H1 (cell line): Measurements from ENCODE around the gene SLCO4A1. TPM values are rescaled to one million over a fixed set of nuclear protein-coding genes. Genes with fewer than 3 reads are reported as not detected.

ENCODE experiments used
- CTCF ChIA-PET: fragments of 300-600 bp; sonication (Branson Sonifier 250); formaldehyde crosslinking; loops from one replicate; lab custom pipeline; 2021; ENCODE audit not compliant: partially characterized antibody; lab: Charles Lee
- POLR2A ChIA-PET: fragments of 300-600 bp; sonication (Branson Sonifier 250); formaldehyde crosslinking; loops from one replicate; lab custom pipeline; 2021; ENCODE audit warnings: inconsistent platforms; ENCODE audit not compliant: partially characterized antibody; lab: Charles Lee
- DNase-seq, 2 experiments: peaks; one replicate each; pipeline versions ENCODE4 v3.0.0 to v3.0.0-alpha.2; 2010 to 2022; ENCODE audit warnings: low spot score in 2 of 2, low read depth in 1 of 2, mixed read lengths in 1 of 2
- FAIRE-seq: peaks from 2 replicates; lab custom pipeline; 2011; peaks lifted over from hg19 to GRCh38; lab: Jason Lieb, UNC
- H2AFZ ChIP-seq: 2 replicates; pipeline ENCODE4 v1.8.1; 2012; ENCODE audit warnings: low read length, inconsistent platforms
- H2AK5ac ChIP-seq: 2 replicates; pipeline ENCODE4 v1.6.1; 2013; ENCODE audit warnings: low read depth, low read length
- H2BK120ac ChIP-seq: replicated peaks from 2 replicates; pipeline ENCODE3; 2013; ENCODE audit warnings: low read depth, low read length, inconsistent platforms
- H2BK12ac ChIP-seq: 2 replicates; pipeline ENCODE4 v1.6.1; 2013; ENCODE audit warnings: low read depth, low read length
- H2BK15ac ChIP-seq: 2 replicates; pipeline ENCODE4 v1.6.1; 2013; ENCODE audit warnings: low read length
- H2BK20ac ChIP-seq: 2 replicates; pipeline ENCODE4 v1.6.1; 2013; ENCODE audit warnings: low read length
- H2BK5ac ChIP-seq: 2 replicates; pipeline ENCODE4 v1.6.1; 2013; ENCODE audit warnings: low read depth, low read length
- H3K14ac ChIP-seq: 2 replicates; pipeline ENCODE4 v1.6.1; 2013; ENCODE audit warnings: inconsistent platforms; ENCODE audit not compliant: insufficient read length
- H3K18ac ChIP-seq: 2 replicates; pipeline ENCODE4 v1.6.1; 2013; ENCODE audit warnings: low read length; ENCODE audit errors: extremely low read depth
- H3K23ac ChIP-seq: 2 replicates; pipeline ENCODE4 v1.6.1; 2013; ENCODE audit warnings: inconsistent platforms; ENCODE audit not compliant: insufficient read length
- H3K23me2 ChIP-seq: 2 replicates; pipeline ENCODE4 v1.6.1; 2013; ENCODE audit warnings: low read depth, low read length
- H3K27ac ChIP-seq: 2 replicates; pipeline ENCODE4 v1.6.1; 2011; ENCODE audit warnings: low read depth, low read length, inconsistent platforms
- H3K27me3 ChIP-seq, 4 experiments: replicated peaks in 1 of 4; 1 replicate in 1 of 4; 2 replicates in 3 of 4; pipeline versions ENCODE4 v1.6.1 to v1.8.1; 2011 to 2013; ENCODE audit warnings: low read length in 3 of 4, mild to moderate bottlenecking in 3 of 4, inconsistent platforms in 2 of 4, mixed read lengths in 2 of 4, moderate library complexity in 1 of 4; ENCODE audit not compliant: control insufficient read depth in 3 of 4, insufficient read depth in 3 of 4; ENCODE audit errors: extremely low read depth in 1 of 4
- H3K36me3 ChIP-seq, 4 experiments: 2 replicates each; pipeline versions ENCODE4 v1.6.1 to v1.8.1; 2011 to 2013; ENCODE audit warnings: mild to moderate bottlenecking in 4 of 4, low read length in 3 of 4, moderate library complexity in 2 of 4, control low read depth in 1 of 4, inconsistent platforms in 1 of 4; ENCODE audit not compliant: insufficient read depth in 4 of 4, control insufficient read depth in 2 of 4
- H3K4ac ChIP-seq: replicated peaks from 2 replicates; pipeline ENCODE3; 2013; ENCODE audit warnings: low read length, low read depth, mixed read lengths, inconsistent platforms; ENCODE audit not compliant: insufficient read length
- H3K4me1 ChIP-seq, 4 experiments: replicated peaks in 1 of 4; 1 replicate in 1 of 4; 2 replicates in 3 of 4; pipeline versions ENCODE4 v1.6.1 to v1.8.1; 2011 to 2013; ENCODE audit warnings: low read length in 3 of 4, inconsistent platforms in 2 of 4, mixed read lengths in 1 of 4; ENCODE audit not compliant: insufficient read depth in 4 of 4, control insufficient read depth in 3 of 4
- H3K4me2 ChIP-seq, 2 experiments: 2 replicates each; pipeline versions ENCODE4 v1.6.1 to v1.8.1; 2011 to 2013; ENCODE audit warnings: low read depth in 2 of 2, low read length in 2 of 2, control low read depth in 1 of 2, inconsistent platforms in 1 of 2, mild to moderate bottlenecking in 1 of 2; ENCODE audit not compliant: insufficient read depth in 1 of 2
- H3K4me3 ChIP-seq, 4 experiments: fragments of 200-600, 300-600 bp in 1 of 4; sonication (generic), shearing (Covaris generic), sonication (Bioruptor Twin) in 1 of 4; 2 replicates each; pipeline versions ENCODE4 v1.5.1 to v1.8.1; 2011 to 2016; ENCODE audit warnings: low read length in 4 of 4, low read depth in 3 of 4, control low read depth in 2 of 4, inconsistent platforms in 2 of 4, mild to moderate bottlenecking in 2 of 4, mixed read lengths in 1 of 4, moderate library complexity in 1 of 4; ENCODE audit not compliant: insufficient read depth in 2 of 4; ENCODE audit errors: extremely low read depth in 1 of 4
- H3K56ac ChIP-seq: replicated peaks from 2 replicates; pipeline ENCODE3; 2013; ENCODE audit warnings: low read depth, mild to moderate bottlenecking, mixed read lengths, low read length, inconsistent platforms; ENCODE audit not compliant: insufficient read length
- H3K79me1 ChIP-seq: 2 replicates; pipeline ENCODE4 v1.6.1; 2013; ENCODE audit warnings: low read depth, low read length, control low read depth
- H3K79me2 ChIP-seq, 2 experiments: 2 replicates each; pipeline versions ENCODE4 v1.6.1 to v1.8.1; 2012 to 2013; ENCODE audit warnings: low read length in 2 of 2, mild to moderate bottlenecking in 2 of 2, inconsistent platforms in 1 of 2; ENCODE audit not compliant: insufficient read depth in 2 of 2, control insufficient read depth in 1 of 2
- H3K9ac ChIP-seq, 4 experiments: replicated peaks in 1 of 4; 1 replicate in 1 of 4; 2 replicates in 3 of 4; pipeline versions ENCODE4 v1.6.1 to v1.8.1; 2011 to 2013; ENCODE audit warnings: low read depth in 3 of 4, low read length in 3 of 4, control low read depth in 2 of 4, mild to moderate bottlenecking in 2 of 4, moderate library complexity in 2 of 4, inconsistent platforms in 1 of 4; ENCODE audit errors: extremely low read depth in 1 of 4
- H3K9me3 ChIP-seq, 2 experiments: 2 replicates each; pipeline versions ENCODE4 v1.6.1 to v1.8.1; 2012 to 2013; ENCODE audit warnings: mild to moderate bottlenecking in 2 of 2, moderate library complexity in 2 of 2, control low read depth in 1 of 2, inconsistent platforms in 1 of 2, low read depth in 1 of 2, low read length in 1 of 2, mixed read lengths in 1 of 2; ENCODE audit not compliant: insufficient read depth in 2 of 2
- H4K20me1 ChIP-seq, 2 experiments: replicated peaks in 1 of 2; 2 replicates each; pipeline versions ENCODE3 to v1.8.1; 2011 to 2013; ENCODE audit warnings: inconsistent platforms in 2 of 2, low read length in 2 of 2, mild to moderate bottlenecking in 1 of 2; ENCODE audit not compliant: insufficient read depth in 2 of 2, control insufficient read depth in 1 of 2
- H4K5ac ChIP-seq: 2 replicates; pipeline ENCODE4 v1.6.1; 2013; ENCODE audit warnings: low read length, low read depth, mixed read lengths, inconsistent platforms; ENCODE audit not compliant: insufficient read length
- H4K8ac ChIP-seq: 2 replicates; pipeline ENCODE4 v1.8.0; 2013; ENCODE audit warnings: mild to moderate bottlenecking, moderate library complexity, low read length, inconsistent platforms; ENCODE audit not compliant: insufficient read depth; ENCODE audit errors: extremely low read depth
- H4K91ac ChIP-seq: replicated peaks from 2 replicates; pipeline ENCODE3; 2013; ENCODE audit warnings: low read length, mixed read lengths, inconsistent platforms; ENCODE audit not compliant: insufficient read length
- ATF3 ChIP-seq: IDR thresholded peaks from 2 replicates; pipeline ENCODE4 v1.6.1; 2011; ENCODE audit warnings: low read depth, mild to moderate bottlenecking, low read length; ENCODE audit not compliant: insufficient read depth
- BRCA1 ChIP-seq: IDR thresholded peaks from 2 replicates; pipeline ENCODE4 v1.6.1; 2012; ENCODE audit warnings: low read depth, low read length, improper control_type of control experiment
- CBX5 ChIP-seq: fragments of 300-800, 300-1000 bp; sonication (generic); IDR thresholded peaks from 2 replicates; pipeline ENCODE4 v1.7.1; 2016; ENCODE audit warnings: antibody characterized with exemption, low read length, low read depth
- CTBP2 ChIP-seq: IDR thresholded peaks from 2 replicates; pipeline ENCODE4 v1.7.0; 2011; ENCODE audit warnings: borderline replicate concordance, mild to moderate bottlenecking, moderate library complexity, mixed read lengths, low read length; ENCODE audit not compliant: insufficient read depth, insufficient read length
- EP300 ChIP-seq, 2 experiments: IDR thresholded peaks; 1 replicate in 1 of 2; 2 replicates in 1 of 2; pipeline ENCODE4 v1.6.1; 2011 to 2012; ENCODE audit warnings: low read depth in 2 of 2, low read length in 2 of 2, mild to moderate bottlenecking in 2 of 2, borderline replicate concordance in 1 of 2, inconsistent platforms in 1 of 2, moderate library complexity in 1 of 2
- GTF2F1 ChIP-seq: IDR thresholded peaks from 2 replicates; pipeline ENCODE4 v1.6.1; 2012; ENCODE audit warnings: low read depth, low read length, improper control_type of control experiment, borderline replicate concordance
- KDM1A ChIP-seq: fragments of 200-600, 300-600 bp; sonication (generic); IDR thresholded peaks from 2 replicates; pipeline ENCODE4 v1.7.1; 2016; ENCODE audit warnings: mild to moderate bottlenecking, low read length, borderline replicate concordance
- KDM5A ChIP-seq: fragments of 200-600 bp; IDR thresholded peaks from 2 replicates; pipeline ENCODE4 v1.7.1; 2012; ENCODE audit warnings: mild to moderate bottlenecking, low read length, inconsistent platforms, mixed read lengths
- RNF2 ChIP-seq: fragments of 200-900, 300-1000 bp; sonication (generic); IDR thresholded peaks from 2 replicates; pipeline ENCODE4 v1.7.1; 2016; ENCODE audit warnings: borderline replicate concordance, low read depth, mild to moderate bottlenecking, antibody characterized with exemption, low read length; ENCODE audit not compliant: poor library complexity, severe bottlenecking; ENCODE audit errors: missing control alignments
- SIRT6 ChIP-seq: IDR thresholded peaks from one replicate; pipeline ENCODE4 v1.7.1; 2012; ENCODE audit warnings: low read length, inconsistent platforms
- TAF1 ChIP-seq: IDR thresholded peaks from 2 replicates; pipeline ENCODE4 v1.6.1; 2011; ENCODE audit warnings: mild to moderate bottlenecking, low read depth, low read length
- WGBS, 2 experiments: shearing (Covaris generic) in 1 of 2; methylation state at CpG; one replicate each; pipeline versions ENCODE4 v1.1.6 to v1.1.7; 2013 to 2015; ENCODE audit warnings: low lambda C conversion rate in 2 of 2, mixed read lengths in 2 of 2, inconsistent platforms in 1 of 2, low coverage in 1 of 2, missing lambda C conversion rate in 1 of 2; ENCODE audit not compliant: insufficient replicate concordance in 2 of 2, insufficient coverage in 1 of 2, insufficient read length in 1 of 2; ENCODE audit errors: extremely low coverage in 1 of 2, missing lambda C conversion rate in 1 of 2; 5-methylcytosine and 5-hydroxymethylcytosine counted together
- polyA plus RNA-seq, 7 experiments: library from polyadenylated mRNA; depleted of rRNA in 3 of 7; stranded (reverse) in 5 of 7; unstranded in 2 of 7; fragments of >200 nt in 5 of 7; fragments of 200-250 nt in 2 of 7; gene quantifications; 1 replicate in 5 of 7; 2 replicates in 1 of 7; 4 replicates in 1 of 7; pipeline versions ENCODE4 v1.2.1 to v1.2.3, GENCODE V29; 2011 to 2013; ENCODE audit warnings: missing spikeins in 2 of 7, mixed read lengths in 2 of 7
- total RNA-seq: library from RNA; stranded (reverse); fragmentation: NEBNext Ultra II Directional; extraction: Animal tissue kit (Norgen Biotek cat#: 25700); gene quantifications from 2 replicates; pipeline ENCODE4 v1.2.1, GENCODE V29; 2021

SLCO4A1 gene
- total and polyA plus RNA-seq, 2 of the 8 experiments (the other 6 are each of a cell fraction or from before 2014, with no cell fraction given): 10.5 to 18.5 TPM

GRCh38 chr20:62633598-62634329, 8.5 kb upstream of the SLCO4A1 start:
- no peak overlapping the region for H2BK5ac ChIP-seq
- no peak overlapping the region for H4K91ac ChIP-seq
- no peaks in the 10 kb centered on the region; a peak in 3 of 7 replicates for H3K27me3 ChIP-seq
- FAIRE-seq (no peak), DNase-seq (no peak)
- H4K8ac ChIP-seq: no peak overlapping the region
- no peaks in the 10 kb centered on the region for H3K36me3 ChIP-seq
- no peak overlapping the region for H2BK120ac ChIP-seq
- H3K4me1 ChIP-seq: peaks cover 0 to 14% (median 4%) of the 10 kb centered on the region in 4 experiments; a peak in 4 of 7 replicates
- H3K18ac ChIP-seq: no peak overlapping the region; the same call in 1 of the 2 replicates
- no peak overlapping the region for H3K4me2 ChIP-seq
- H2BK20ac ChIP-seq: no peak overlapping the region
- H3K4me3 ChIP-seq: no peak overlapping the region
- no peak overlapping the region for H2BK12ac ChIP-seq
- no peak overlapping the region for H3K27ac ChIP-seq
- ChIA-PET POLR2A (interaction anchor here (1.7 kb wide), 1 partner anchor 224 kb away, joined by 5 read pairs; no protein-coding TSS in a partner anchor), CTCF (interaction anchor here (0.7 to 1.7 kb wide), 9 partner anchors 8 to 223 kb away, joined by 3 to 8 read pairs (median 3); no protein-coding TSS in a partner anchor)
- no peak overlapping the region for H3K14ac ChIP-seq
- no peak overlapping the region for H2AFZ ChIP-seq
- no peaks in the 10 kb centered on the region for H3K23me2 ChIP-seq
- no peak overlapping the region for H4K5ac ChIP-seq
- H4K20me1 ChIP-seq: no peaks in the 10 kb centered on the region
- H3K79me2 ChIP-seq: no peaks in the 10 kb centered on the region
- H3K56ac ChIP-seq: no peak overlapping the region
- H2AK5ac ChIP-seq: no peak overlapping the region
- 89% methylated on average over 25 of the region's 27 CpGs; no CpG with 5 or more reads in 1 of the 2 experiments for WGBS, 2 experiments
- H3K9ac ChIP-seq: no peak overlapping the region
- no peak overlapping the region for H3K4ac ChIP-seq
- H3K23ac ChIP-seq: no peak overlapping the region
- H3K79me1 ChIP-seq: no peaks in the 10 kb centered on the region
- H2BK15ac ChIP-seq: no peak overlapping the region; the same call in 1 of the 2 replicates
- no peaks in the 10 kb centered on the region for H3K9me3 ChIP-seq
- TF ChIP-seq KDM5A (no peak), ATF3 (no peak), RNF2 (no peak), GTF2F1 (no peak), TAF1 (no peak), CTBP2 (no peak), SIRT6 (no peak), KDM1A (no peak), BRCA1 (no peak), EP300 (IDR thresholded peaks at IDR 0.05; ENCODE audit: borderline replicate concordance in 1 of 2, low read depth in 2 of 2, low read length in 2 of 2) (no peak), CBX5 (no peak)
